Ovary (tissue), 9 donors: ENCODE data around the gene ASMT. TPM values are rescaled to one million over a fixed set of nuclear protein-coding genes. Genes with fewer than 3 reads are reported as not detected.

ENCODE experiments used
- DNase-seq, 5 donors: peaks; one replicate each; pipeline ENCODE4 v3.0.0-alpha.2; 2019 to 2020
- H3K27ac ChIP-seq, 2 donors: fragments of 200-600 bp; one replicate each; pipeline versions ENCODE4 v1.5.1 to v1.8.0; 2019 to 2022
- H3K27me3 ChIP-seq: fragments of 200-600 bp; one replicate; pipeline ENCODE4 v1.8.0; 2022
- H3K36me3 ChIP-seq: fragments of 200-600 bp; sonication (generic); one replicate; pipeline ENCODE4 v1.5.1; 2019
- H3K4me1 ChIP-seq: one replicate; pipeline ENCODE4 v1.8.1; 2013; ENCODE audit warnings: mild to moderate bottlenecking, moderate library complexity; ENCODE audit not compliant: insufficient read depth
- H3K4me3 ChIP-seq: fragments of 200-600 bp; sonication (generic); one replicate; pipeline ENCODE4 v1.5.1; 2017
- H3K9me3 ChIP-seq, 2 donors: fragments of 200-600 bp in 1 of 2; sonication (generic) in 1 of 2; one replicate each; pipeline versions ENCODE4 v1.5.1 to v1.8.1; 2013 to 2019; ENCODE audit warnings: mild to moderate bottlenecking in 1 of 2, moderate library complexity in 1 of 2
- EP300 ChIP-seq: sonication (generic); formaldehyde crosslinking; IDR thresholded peaks from one replicate; pipeline ENCODE4 v1.6.1; 2017; ENCODE audit warnings: antibody characterized with exemption
- POLR2A ChIP-seq: fragments of 450-650 bp; IDR thresholded peaks from one replicate; pipeline ENCODE4 v1.6.1; 2017; ENCODE audit warnings: antibody characterized with exemption, mild to moderate bottlenecking, moderate library complexity
- WGBS, 3 donors: extraction: QIAGEN DNeasy Blood & Tissue Kit in 1 of 3; methylation state at CpG; one replicate each; pipeline versions ENCODE4 v1.1.5 to v1.1.7; 2013 to 2017; 5-methylcytosine and 5-hydroxymethylcytosine counted together
- intact Hi-C, 4 donors: fragments of 100-400 bp; cut with DNase I; formaldehyde crosslinking; loops; one replicate each; pipeline versions ENCODE4 v1.11.0 to v1.15.1; 2022 to 2023
- polyA plus RNA-seq, 2 donors: library from polyadenylated mRNA; stranded (reverse); fragments of 200-250 nt in 1 of 2; fragments of 350-450 nt in 1 of 2; fragmentation: Illumina TruSeq in 1 of 2; extraction: RNeasy Lipid Tissue Mini Kit (QIAGEN cat#74804) in 1 of 2; gene quantifications; one replicate each; pipeline ENCODE4 v1.2.3, GENCODE V29; 2013 to 2014
- total RNA-seq, 7 donors: library from RNA; depleted of rRNA in 2 of 7; stranded (reverse); fragments of >200 nt in 2 of 7; fragmentation: NEBNext Ultra II Directional in 3 of 7; extraction: Animal tissue kit (Norgen Biotek cat#: 25700) in 3 of 7; gene quantifications; one replicate each; pipeline versions ENCODE4 v1.1.0 to v1.2.4, GENCODE V29; 2016 to 2023
- TF ChIP-seq, protein P1 (sequence below), 3 donors: fragments of 450-650 bp in 2 of 3; fragments of 200-600 bp in 1 of 3; IDR thresholded peaks; one replicate each; pipeline versions ENCODE4 v1.5.1 to v1.8.0; 2016 to 2022; ENCODE audit warnings: antibody characterized with exemption in 3 of 3, mild to moderate bottlenecking in 1 of 3
- donor health status: DM: no; HTN: no; CAD: no; lungs with moderate emphysema.
- donor health status: DM: no; HTN: no; CAD: no.
- donor health status: Bipolar disorder and iron deficiency.
- donor health status: DM: yes; HTN: yes; CAD: no.
- donor health status: DM: no; HTN: no; CAD: no.
- donor health status: DM: yes; HTN: yes; CAD: no.

ASMT gene
- total and polyA plus RNA-seq, 9 donors, result 0.23 to 0.50 (median 0.38) TPM; not detected in 4

- Histone ChIP-seq H3K4me3 (no peak overlapping the region), H3K27ac (no peak overlapping the region), H3K36me3 (no peaks in the 10 kb centered on the region), H3K9me3 (no peaks in the 10 kb centered on the region), H3K4me1 (no peaks in the 10 kb centered on the region), H3K27me3 (no peaks in the 10 kb centered on the region)
- 18 to 32% (median 22%) methylated on average over 5 of the region's 5 CpGs for WGBS, 3 donors
- no peak for TF ChIP-seq EP300
- TF ChIP-seq POLR2A, result no peak
- TF ChIP-seq, protein P1, sequence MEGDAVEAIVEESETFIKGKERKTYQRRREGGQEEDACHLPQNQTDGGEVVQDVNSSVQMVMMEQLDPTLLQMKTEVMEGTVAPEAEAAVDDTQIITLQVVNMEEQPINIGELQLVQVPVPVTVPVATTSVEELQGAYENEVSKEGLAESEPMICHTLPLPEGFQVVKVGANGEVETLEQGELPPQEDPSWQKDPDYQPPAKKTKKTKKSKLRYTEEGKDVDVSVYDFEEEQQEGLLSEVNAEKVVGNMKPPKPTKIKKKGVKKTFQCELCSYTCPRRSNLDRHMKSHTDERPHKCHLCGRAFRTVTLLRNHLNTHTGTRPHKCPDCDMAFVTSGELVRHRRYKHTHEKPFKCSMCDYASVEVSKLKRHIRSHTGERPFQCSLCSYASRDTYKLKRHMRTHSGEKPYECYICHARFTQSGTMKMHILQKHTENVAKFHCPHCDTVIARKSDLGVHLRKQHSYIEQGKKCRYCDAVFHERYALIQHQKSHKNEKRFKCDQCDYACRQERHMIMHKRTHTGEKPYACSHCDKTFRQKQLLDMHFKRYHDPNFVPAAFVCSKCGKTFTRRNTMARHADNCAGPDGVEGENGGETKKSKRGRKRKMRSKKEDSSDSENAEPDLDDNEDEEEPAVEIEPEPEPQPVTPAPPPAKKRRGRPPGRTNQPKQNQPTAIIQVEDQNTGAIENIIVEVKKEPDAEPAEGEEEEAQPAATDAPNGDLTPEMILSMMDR (IDR thresholded peaks at IDR 0.05), result no peak
- intact Hi-C loops, result no loop called here
- no peak for DNase-seq
These were observed 27.7 kb upstream of the ASMT start for GRCh38 chrX:1587161-1587560.

DNA sequence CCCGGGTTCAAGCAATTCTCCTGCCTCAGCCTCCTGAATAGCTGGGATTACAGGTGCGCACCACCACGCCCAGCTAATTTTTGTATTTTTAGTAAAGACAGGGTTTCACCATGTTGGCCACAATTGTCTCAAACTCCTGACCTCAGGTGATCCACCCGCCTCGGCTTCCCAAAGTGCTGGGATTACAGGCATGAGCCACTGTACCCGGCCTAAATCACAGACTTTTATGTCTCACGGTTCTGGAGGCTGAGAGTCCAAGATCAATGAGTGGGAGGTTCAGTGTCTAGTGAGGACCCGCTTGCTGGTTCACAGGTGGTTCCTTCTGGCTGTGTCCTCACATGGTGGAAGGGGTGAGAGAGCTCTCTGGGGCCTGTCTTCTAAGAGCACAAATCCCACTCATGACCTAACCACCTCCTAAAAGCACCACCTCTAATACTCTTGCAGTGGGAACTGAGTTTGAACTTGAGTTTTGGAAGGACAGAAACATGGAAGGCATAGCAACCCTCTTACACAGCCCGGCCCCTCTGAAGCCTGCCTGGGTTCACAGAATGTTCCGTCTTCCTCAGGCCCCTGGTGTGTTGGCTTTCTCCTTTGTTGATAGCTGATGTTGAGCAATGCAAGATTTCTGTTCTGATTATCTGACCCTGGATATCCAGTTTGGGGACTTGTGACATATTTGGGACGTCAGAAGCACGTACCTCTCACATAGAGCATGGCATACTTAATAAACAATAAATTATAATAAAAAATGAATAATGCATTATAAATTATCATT, 25.3 kb upstream of the ASMT start:
- no peak for DNase-seq
- Histone ChIP-seq H3K27ac (no peak overlapping the region), H3K36me3 (peaks cover 3% of the 10 kb centered on the region), H3K9me3 (no peaks in the 10 kb centered on the region), H3K4me3 (no peak overlapping the region), H3K4me1 (peaks cover 7% of the 10 kb centered on the region), H3K27me3 (no peaks in the 10 kb centered on the region)
- TF ChIP-seq EP300, result no peak
- TF ChIP-seq, protein P1 (IDR thresholded peaks at IDR 0.05), result no peak
- 79 to 86% (median 85%) methylated on average over 12 of the region's 12 CpGs for WGBS, 3 donors
- intact Hi-C loops, result loop anchor here in 3 of 4 donors (5.0 to 10.0 kb wide), 3 partner anchors 135 to 1015 kb away; partner anchors contain the start of gene ASMTL (in 2 of the 3)

DNA sequence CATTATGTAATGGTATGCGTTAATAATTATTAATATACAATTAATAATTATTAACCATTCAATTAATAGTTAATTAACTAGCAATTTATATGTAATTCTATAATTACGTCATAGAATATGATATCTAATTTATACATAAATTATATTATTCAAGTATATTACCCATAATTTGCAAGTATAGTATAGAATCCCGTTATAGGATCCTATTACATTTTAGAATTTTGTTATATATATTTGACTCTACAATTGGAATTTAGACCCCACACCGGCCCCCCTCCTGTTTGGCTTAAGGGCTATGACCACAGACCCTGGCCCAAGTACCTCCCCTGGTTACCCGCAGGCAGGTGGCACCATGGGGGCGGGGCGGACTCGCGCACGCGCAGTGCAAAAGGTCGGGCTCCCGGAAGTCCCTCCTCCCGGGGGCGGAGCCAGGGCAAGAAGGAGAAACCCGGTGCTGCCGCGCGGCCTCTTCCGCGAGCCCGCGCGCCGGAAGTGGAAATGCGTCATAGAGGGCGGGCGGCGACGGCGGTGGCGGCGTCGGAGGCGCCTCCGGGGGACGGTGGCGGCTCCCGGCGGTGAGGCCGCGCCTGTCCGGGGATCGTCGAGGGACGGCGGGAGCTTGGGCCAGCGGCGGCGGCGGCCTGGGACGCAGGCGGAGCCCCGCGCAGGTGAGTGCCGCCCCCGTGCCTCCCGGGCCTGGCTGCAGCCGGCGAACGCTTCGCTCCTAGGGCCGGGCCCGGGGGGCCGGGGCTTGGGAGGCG, 23.6 kb upstream of the ASMT start, which contains the start of gene AKAP17A:
Gene AKAP17A (plus strand): TSS at position 503 of the 761 bp plus-strand sequence. CDS start 1,859 bp downstream, outside the sequence.
- TF ChIP-seq POLR2A, result peak; percentile 72
- TF ChIP-seq EP300, result no peak
- TF ChIP-seq, protein P1 (IDR thresholded peaks at IDR 0.05), result peak in 1 of 3 donors; percentile 33
- H3K36me3 ChIP-seq, result peaks cover 3% of the 10 kb centered on the region
- intact Hi-C loops, result loop anchor here in 3 of 4 donors (5.0 to 10.0 kb wide), 3 partner anchors 136 to 1014 kb away; partner anchors contain the start of gene ASMTL (in 2 of the 3)
- H3K4me1 ChIP-seq, result peaks cover 10% of the 10 kb centered on the region
- peak within 1 kb of the TSS; percentile 72 for H3K4me3 ChIP-seq
- H3K27me3 ChIP-seq, result no peaks in the 10 kb centered on the region
- WGBS, 3 donors, result 2% methylated on average over 53 to 66 of the region's 66 CpGs
- H3K9me3 ChIP-seq, result no peaks in the 10 kb centered on the region
- H3K27ac ChIP-seq, result peak within 1 kb of the TSS; percentile 72 to 86
- peak; percentile 95 to 99 (median 97) for DNase-seq

GRCh38 chrX:1591863-1592469, 22.9 kb upstream of the ASMT start:
- Histone ChIP-seq H3K4me3 (peak overlapping the region; percentile 72), H3K27me3 (no peaks in the 10 kb centered on the region), H3K4me1 (peaks cover 10% of the 10 kb centered on the region), H3K36me3 (peaks cover 3% of the 10 kb centered on the region), H3K27ac (peak overlapping the region; percentile 72 to 86), H3K9me3 (no peaks in the 10 kb centered on the region)
- intact Hi-C loops, result loop anchor here in 3 of 4 donors (5.0 to 10.0 kb wide), 3 partner anchors 137 to 1013 kb away; partner anchors contain the start of gene ASMTL (in 2 of the 3)
- DNase-seq, result peak in 3 of 5 donors; percentile 21 to 64 (median 58)
- WGBS, 3 donors, result 0 to 2% (median 2%) methylated on average over 19 to 35 of the region's 35 CpGs
- no peak for TF ChIP-seq EP300
- TF ChIP-seq, protein P1 (IDR thresholded peaks at IDR 0.05), result no peak
